GM10266 (cell line): ENCODE measurements around the gene HELB.

Source experiments
- DNase-seq: peaks from one replicate; pipeline ENCODE4 v3.0.0; 2012; ENCODE audit errors: extremely low spot score
- TF ChIP-seq, protein P1 (sequence below): IDR thresholded peaks from 2 replicates; pipeline ENCODE4 v1.5.1; 2012; ENCODE audit warnings: mild to moderate bottlenecking, low read depth; ENCODE audit not compliant: control insufficient read depth, insufficient read depth; ENCODE audit errors: missing control alignments

HELB gene

DNA sequence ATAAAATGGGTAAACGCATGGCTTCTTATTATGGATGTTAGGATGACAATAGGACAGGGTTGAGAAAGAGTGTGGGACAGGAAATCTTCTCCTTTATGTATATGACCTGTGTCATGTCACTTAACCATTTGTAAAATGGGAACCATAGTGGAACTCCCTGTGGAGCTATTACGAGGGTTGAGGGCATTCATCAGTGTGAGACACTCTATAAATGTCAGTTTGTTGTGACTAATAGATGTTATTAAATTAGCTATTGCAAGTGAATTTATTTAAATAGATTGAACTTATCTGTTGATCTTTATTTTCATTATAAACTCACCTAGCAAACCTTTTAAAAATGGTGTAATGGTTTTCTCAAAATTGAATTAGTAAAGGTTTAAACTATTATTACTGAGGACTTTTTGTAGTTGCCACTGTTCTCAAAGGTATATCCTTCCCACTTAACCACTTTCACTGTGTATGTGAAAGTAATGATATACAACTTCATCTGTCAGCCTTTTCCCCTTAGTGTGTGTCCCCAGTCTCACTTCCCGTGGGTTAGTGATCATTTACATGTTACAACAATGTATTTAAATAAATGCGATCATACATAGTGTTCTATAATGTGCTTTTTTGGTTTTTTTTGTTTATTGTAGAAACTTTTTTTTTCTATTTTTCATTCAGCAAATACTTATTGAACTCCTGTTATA, 17.1 kb downstream of the HELB start:
- DNase-seq = no peak
- TF ChIP-seq, protein P1, sequence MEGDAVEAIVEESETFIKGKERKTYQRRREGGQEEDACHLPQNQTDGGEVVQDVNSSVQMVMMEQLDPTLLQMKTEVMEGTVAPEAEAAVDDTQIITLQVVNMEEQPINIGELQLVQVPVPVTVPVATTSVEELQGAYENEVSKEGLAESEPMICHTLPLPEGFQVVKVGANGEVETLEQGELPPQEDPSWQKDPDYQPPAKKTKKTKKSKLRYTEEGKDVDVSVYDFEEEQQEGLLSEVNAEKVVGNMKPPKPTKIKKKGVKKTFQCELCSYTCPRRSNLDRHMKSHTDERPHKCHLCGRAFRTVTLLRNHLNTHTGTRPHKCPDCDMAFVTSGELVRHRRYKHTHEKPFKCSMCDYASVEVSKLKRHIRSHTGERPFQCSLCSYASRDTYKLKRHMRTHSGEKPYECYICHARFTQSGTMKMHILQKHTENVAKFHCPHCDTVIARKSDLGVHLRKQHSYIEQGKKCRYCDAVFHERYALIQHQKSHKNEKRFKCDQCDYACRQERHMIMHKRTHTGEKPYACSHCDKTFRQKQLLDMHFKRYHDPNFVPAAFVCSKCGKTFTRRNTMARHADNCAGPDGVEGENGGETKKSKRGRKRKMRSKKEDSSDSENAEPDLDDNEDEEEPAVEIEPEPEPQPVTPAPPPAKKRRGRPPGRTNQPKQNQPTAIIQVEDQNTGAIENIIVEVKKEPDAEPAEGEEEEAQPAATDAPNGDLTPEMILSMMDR = no peak

DNA sequence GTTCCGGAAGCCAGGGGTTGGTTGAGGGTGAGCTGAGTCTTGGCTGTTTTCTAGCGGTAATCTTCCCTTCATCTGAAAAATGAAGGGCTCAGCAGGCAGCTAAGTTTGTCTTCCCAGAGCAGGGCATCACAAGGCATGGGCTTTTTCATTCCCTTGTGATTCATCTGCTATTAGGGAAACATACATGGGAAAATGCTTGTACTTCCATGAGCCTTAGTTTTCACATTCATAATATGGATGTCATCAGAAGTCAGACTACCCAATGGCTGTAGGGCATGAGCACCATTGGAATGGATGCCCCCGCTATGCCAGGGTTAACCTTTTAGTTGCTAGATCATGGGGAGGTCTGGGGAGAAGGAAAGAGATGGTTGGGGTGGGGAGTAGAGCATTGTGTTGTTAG, 18.7 kb downstream of the HELB start:
- TF ChIP-seq, protein P1 = no peak
- no peak for DNase-seq

DNA sequence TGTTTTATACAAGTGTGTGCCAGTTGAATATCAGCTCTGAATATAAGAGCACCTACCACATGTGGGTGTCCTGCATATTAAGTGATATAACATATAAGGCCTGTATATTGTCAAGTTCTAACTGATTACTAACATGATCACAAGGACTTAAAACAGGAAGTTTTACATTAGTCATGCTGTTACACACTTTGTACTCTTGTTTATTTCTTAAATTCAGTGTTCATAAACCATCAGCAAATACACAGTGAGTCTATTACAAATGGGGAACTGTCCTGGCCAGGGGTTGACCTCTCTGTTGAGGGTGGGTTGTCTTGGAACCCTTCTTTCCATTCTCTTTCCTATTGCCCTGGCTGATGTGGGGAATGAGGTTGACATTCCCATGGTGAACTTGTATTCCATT, 19.1 kb downstream of the HELB start:
- TF ChIP-seq, protein P1 = no peak

DNA sequence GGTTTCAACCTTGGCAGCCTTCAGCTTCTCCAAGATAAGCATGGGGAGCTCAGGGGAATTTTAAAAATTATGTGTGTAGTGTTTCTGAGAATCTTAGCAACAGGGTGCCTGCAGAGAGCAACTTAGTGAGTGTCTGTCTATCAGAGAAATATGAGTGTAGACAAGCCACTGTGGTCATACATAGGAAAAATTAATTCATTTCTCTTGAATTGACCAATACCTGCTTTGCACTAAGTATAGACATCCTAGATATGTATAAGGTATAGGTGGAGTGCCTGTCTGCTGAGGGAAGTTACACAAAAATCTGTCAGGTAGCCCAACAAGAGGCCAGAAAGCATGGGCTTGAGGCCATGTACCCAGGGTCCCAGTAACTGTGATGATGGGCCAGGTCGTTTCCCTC, 20.7 kb downstream of the HELB start:
- TF ChIP-seq, protein P1 = no peak
- no peak for DNase-seq

More for the DNA sequence above, 19.1 kb downstream of the HELB start:
- no peak for DNase-seq

DNA sequence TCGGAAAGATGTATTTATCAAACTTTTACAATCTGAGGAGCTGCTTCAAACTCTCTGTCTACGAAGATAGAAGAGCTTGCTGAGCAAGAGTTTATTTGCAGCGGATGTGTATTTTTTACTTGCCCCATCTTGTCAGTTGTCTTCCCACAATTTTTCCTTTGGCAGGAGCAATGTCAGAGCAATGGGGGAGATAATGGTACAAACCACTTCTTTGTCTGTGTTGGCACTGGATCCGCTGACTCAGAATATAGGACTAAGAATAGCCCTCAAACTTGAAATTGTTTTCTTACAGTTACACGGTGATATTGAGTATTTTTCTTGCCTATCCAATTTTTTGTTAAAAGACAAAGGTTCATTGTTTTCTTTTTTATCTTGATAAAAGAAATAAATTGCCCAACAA, 27.6 kb downstream of the HELB start:
- TF ChIP-seq, protein P1 = no peak
- DNase-seq = no peak

DNA sequence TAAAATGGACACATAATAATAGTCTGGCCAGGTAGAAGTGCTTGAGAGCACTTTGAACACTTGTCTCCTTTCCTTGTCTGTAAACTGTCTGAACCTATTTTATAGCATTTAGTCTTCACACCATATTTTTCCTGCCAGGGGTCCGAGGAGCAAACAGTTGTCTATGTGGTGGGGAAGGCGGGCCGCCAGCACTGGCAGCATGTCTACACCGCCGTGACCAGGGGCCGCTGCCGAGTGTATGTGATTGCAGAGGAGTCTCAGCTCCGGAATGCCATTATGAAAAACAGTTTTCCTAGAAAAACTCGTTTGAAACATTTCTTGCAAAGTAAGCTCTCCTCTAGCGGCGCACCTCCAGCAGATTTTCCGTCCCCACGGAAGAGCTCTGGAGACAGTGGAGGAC, 28.7 kb downstream of the HELB start:
- DNase-seq = no peak
- TF ChIP-seq, protein P1 = no peak

DNA sequence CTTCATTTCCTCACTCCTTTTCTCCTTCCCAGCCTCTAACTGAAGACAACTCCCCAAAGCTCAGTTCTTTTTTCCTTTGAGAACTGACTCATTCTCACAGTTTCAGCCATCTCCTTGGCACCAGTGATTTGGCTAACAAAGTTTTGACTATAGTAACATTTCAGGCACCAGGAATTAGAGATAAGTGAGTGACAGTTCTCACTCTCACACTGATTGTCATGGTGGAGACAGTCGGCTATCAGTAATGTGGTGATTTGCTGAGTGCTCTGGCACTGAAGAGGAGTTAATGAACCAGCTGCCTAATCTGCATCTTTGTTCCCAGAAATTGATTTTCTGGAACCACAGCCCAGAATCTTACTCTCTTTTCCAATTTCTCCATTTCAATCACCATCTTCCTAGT, 29.5 kb downstream of the HELB start:
- TF ChIP-seq, protein P1 = no peak
- no peak for DNase-seq
